HG02970 (cell line): ENCODE data around the gene SLC25A43.
"Not testable (repeated sequence)": the region's sequence is repeated elsewhere in the genome, so short reads cannot be mapped to it uniquely, and the experiment has no call there.

Experiments
- ATAC-seq: cut with Tn5 transposase; IDR thresholded peaks from one replicate; pipeline ENCODE4 v1.9.1; 2021; ENCODE audit warnings: mild to moderate bottlenecking, moderate library complexity, moderate number of reproducible peaks; ENCODE audit not compliant: unreplicated experiment, low FRiP score

Gene SLC25A43

DNA sequence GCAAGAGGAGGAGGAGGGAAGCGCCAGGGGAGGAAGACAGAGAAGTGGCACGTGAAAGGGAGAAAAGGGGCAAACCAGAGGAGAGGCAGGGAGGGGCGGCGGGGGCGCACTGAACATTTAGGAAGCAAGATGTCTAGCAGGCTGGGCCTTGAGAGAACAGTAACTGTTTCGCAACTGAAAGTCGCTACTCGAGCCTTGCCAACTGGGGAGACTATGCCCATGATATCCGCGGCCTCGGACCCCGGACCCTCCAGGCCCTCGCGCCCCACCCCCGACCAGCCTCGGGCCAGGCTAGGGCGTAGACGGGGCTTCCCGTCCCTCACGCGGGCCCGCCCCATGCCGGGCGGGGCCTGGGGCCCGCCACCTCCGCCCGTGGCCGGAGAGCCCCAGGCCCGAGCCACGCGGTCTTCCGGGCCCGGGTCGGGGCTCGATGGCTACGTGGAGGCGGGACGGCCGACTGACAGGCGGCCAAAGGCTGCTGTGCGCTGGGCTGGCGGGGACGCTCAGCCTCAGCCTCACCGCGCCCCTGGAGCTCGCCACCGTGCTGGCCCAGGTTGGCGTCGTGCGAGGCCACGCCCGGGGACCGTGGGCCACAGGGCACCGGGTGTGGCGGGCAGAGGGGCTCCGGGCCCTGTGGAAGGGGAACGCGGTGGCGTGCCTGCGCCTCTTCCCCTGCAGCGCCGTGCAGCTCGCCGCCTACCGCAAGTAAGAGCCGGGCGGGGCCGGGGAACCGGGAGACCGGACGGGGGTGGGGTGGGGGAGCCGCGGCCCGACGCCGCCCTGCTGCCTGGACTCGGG lies at the start of gene SLC25A43:
TSS of gene SLC25A43 (plus strand) at position 363 of the 798 bp plus-strand sequence. CDS start at position 431, 68 bp downstream.
- ATAC-seq = no peak

DNA sequence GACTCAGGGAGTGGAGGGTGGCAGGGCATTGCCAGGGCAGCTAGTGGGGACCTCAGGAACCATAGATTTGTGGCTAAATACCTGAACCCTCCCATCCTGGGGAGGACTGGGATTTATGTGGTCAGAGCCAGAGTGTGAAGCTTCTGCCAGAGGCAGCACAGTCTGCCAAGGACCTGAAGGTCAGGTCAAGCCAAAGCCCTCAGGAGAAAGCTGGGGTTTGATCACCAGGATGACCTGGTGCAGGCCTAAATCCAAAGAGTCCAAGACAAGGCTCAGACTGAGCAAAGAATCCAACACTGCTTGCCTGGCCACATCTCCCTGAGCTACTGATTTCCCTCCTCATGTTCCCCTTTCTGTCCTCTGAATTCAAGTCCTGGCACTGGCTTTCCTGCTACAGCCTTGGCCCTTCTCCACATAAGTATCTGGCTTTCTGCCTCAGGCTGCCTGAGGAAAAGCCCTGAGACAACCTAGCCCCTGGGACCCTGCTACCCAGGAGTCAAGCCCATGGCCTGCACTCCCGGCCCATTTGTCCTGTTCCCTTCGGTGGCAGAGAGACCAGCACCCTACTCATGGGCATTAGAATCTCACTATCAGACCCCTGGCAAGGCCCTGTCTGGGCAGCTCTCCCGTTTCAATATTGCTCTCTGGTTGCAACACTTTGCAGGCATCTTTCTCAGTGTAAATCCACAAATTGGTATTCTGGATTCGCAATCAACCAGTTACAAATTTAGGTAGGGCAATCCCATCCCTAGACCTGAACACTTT lies 39.3 kb upstream of the SLC25A43 start:
- ATAC-seq = no peak

DNA sequence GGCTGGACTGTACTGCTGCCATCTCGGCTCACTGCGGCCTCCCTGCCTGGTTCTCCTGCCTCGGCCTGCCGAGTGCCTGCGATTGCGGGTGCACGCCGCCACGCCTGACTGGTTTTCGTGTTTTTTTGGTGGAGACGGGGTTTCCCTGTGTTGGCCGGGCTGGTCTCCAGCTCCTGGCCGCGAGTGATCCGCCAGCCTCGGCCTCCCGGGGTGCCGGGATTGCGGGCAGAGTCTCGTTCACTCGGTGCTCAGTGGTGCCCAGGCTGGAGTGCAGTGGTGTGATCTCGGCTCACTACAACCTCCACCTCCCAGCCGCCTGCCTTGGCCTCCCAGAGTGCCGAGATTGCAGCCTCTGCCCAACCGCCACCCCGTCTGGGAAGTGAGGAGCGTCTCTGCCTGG lies 37.7 kb upstream of the SLC25A43 start:
- ATAC-seq = not testable (repeated sequence)

DNA sequence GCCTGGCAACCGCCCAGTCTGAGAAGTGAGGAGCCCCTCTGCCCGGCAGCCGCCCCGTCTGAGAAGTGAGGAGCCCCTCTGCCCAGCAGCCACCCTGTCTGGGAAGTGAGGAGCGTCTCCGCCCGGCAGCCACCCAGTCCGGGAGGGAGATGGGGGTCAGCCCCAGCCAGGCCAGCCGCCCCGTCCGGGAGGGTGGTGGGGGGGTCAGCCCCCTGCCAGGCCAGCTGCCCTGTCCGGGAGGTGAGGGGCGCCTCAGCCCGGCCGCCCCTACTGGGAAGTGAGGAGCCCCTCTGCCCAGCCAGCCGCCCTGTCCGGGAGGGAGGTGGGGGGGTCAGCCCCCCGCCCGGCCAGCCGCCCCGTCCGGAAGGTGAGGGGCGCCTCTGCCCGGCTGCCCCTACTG lies 37.1 kb upstream of the SLC25A43 start:
- not testable (repeated sequence) for ATAC-seq

DNA sequence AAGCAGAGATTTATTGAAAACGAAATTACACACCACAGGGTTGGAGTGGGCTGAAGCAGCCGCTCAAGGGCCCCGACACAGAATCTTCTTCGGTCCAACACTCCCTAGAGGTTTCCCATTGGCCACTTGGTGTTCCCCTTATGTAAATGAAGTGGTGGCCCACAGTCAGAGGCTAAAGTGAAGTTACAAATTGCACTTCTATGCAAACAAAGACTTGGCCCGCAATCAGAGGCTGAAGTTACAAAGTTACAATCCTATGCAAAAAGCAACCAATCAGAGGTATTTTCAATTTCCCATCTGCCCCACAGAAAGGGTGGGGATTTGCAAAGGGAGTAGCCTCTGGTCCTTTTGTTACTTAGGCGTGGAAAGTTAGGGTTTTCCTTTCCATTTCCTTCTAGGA lies 35.7 kb upstream of the SLC25A43 start:
- ATAC-seq = no peak

DNA sequence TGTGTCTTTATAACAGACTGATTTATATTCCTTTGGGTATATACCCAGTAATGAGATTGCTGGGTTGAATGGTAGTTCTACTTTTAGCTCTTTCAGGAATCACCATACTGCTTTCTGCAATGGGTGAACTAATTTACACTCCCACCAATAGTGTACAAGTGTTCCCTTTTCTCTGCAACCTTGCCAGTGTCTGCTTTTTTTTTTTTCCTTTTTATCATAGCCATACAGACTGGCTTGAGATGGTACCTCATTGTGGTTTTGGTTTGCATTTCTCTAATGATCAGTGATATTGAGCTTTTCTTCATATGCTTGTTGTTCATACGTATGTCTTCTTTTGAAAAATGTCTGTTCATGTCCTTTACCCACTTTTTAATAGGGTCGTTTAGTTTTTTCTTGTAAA lies 27.3 kb upstream of the SLC25A43 start:
- ATAC-seq = not testable (repeated sequence)

DNA sequence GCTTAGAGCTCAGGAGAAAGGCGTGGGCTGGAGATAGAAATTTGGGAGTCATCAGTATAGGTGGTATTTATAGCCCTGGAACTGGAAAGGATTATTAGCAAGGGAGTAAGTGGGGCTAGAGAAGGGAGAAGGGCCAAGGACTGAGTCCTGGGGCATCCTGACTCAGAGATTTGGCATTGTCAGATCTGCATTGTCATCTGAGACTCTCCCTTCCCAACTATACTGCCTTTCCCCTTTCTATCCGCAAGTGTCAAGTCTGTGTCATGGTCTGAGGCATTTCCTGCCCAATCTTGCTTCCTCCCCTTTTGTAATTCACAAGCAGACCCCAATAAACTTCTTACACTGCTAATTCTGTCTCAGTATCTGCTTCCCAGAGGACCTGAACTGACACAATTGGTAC lies 24.4 kb upstream of the SLC25A43 start:
- no peak for ATAC-seq

DNA sequence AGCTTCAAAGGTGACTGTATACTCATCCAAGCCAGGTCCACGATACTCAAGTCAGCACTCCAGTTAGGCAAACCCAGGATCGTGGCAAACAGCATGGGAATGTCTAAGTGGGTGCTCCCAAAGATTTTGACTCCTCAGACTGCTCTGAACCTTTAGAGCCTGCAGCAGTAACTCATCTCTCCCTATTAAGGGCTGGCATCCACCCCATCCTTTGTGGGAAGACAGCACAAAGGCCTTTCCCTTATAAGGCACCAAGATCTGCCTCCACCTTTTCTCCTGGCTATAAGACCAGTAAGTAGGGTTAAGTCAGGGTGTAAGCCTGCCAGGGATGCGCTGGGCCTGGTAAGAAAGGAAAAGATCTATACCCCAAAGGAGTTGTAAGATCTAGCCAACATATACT lies 23.6 kb upstream of the SLC25A43 start:
- no peak for ATAC-seq

DNA sequence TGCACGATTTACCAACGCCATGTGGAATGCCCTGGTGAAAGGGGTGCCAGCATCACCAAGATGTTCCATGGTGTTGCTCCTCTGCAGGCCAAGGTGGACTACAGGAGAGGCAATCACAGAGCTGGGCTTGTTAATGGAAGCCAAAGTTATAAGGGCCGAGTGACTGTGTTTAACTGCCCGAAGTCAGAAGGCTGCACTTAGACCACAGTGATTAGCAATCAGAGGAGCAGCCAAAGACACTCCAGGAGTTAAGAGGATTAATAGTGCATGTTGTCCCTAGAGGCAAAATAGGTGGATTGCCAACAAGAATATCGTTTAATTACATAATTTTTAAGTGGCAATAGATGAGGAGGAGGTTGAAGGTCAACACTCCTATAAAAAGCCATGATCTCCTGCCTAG lies 22.8 kb upstream of the SLC25A43 start:
- ATAC-seq = no peak

DNA sequence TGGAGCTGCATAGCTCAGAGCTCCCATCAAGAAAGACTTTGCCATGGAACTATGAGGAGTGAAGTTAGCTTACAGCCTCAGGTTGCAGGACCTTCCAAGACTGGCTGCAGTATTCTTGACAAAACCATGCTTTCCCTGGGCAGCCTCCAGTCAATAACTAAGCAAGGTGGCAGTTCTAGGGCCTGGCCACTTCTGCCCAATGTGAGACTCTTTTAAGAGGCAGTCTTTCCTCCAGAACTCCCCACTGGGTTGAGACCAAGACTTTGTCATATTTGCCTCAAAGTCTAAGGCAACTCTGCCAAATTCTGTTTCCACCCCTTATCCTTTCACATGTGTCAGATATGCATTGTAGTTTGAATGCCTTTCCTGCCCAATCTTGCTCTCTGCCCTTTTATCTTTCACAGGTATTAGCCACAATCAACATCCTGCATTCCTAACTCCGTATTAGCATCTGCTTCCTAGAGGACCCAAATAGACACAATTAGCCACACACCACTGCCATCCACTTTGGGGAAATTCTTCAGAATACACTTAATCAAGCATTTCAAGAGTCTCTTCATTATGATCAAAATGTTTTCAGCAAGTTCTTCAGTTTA lies 17.7 kb upstream of the SLC25A43 start:
- ATAC-seq = no peak

DNA sequence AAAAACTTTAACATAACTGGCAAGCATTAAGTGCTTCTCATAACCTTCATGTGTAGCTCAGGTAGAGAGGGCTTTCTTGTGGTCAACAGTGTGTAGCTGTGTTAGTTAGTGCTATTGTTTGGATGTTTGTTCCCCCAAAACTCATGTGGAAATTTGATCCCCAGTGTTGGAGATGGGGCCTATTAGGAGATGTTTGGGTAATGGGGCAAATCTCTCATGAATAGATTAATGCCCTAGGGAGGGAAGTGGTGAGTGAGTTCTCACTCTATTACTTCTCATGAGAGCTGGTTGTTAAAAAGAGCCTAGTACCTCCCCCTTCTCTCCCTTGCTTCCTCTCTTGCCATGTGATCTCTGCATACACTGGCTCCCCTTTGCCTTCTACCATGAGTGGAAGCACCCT lies 16.5 kb upstream of the SLC25A43 start:
- no peak for ATAC-seq

DNA sequence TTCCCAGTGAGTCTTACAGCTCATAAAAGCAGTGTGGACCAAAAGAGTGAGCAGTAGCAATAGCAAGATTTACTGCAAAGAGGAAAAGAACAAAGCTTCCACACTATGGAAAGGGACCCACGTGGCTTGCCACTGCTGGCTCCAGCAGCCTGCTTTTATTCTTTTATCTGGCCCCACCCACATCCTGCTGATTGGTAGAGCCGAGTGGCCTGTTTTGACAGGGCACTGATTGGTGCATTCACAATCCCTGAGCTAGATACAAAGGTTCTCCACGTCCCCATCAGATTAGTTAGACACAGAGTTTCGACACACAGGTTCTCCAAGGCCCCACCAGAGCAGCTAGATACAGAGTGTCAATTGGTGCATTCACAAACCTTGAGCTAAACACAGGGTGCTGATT lies 12.5 kb upstream of the SLC25A43 start:
- not testable (repeated sequence) for ATAC-seq

DNA sequence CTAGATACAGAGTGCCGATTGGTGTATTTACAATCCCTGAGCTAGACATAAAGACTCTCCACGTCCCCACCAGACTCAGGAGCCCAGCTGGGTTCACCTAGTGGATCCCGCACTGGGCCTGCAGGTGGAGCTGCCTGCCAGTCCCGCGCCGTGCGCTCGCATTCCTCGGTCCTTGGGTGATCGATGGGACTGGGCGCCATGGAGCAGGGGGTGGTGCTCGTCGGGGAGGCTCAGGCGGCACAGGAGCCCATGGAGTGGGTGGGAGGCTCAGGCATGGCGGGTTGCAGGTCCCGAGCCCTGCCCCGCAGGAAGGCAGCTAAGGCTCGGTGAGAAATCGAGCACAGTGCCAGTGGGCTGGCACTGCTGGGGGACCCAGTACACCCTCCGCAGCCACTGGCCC lies 11.7 kb upstream of the SLC25A43 start:
- not testable (repeated sequence) for ATAC-seq

DNA sequence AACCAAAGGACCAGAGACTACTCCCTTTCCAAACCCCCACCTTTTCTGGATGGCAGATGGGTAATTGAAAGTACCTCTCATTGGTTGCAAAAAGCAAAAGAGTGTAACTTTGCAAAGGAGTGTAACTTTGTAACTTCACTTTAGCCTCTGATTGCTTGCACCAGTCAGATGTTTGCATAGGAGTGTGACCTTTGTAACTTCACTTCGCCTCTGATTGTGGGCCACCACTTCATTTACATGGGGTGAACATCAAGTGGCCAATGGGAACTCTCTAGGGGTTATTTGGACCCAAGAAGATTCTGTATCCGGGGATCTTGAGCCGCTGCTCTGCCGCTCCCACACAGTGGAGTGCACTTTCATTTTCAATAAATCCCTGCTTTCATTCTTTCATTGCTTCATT lies 9.9 kb upstream of the SLC25A43 start:
- no peak for ATAC-seq

DNA sequence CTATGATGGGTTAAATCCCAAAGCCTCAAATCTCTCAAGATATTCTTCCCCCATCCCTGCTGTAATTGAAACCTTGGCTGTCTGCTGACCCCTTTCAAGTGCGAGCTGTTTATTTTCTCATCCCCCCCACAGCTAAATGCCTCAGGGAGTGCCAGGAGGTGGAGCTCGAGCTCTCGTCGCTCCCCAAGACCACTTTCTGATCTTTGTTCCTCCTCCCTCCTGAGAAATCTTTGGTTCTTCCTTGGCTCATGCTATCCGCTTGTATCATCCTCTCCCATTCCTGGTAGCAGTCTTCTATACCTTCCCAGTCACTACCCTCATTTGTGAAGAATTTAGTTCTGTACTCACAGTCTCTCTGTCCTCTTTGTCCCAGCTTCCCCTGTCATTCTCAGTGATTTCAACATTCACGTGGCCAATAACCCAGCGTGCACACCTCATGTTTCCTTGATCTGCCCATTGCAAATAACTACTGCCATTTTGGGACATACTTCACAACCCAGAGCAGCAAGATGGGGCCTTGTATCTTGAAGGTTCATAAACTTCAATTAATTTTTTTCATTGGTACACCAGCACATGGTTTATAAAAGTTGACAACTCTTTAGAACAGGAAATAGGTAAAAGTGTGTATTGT lies 9.2 kb upstream of the SLC25A43 start:
- no peak for ATAC-seq

DNA sequence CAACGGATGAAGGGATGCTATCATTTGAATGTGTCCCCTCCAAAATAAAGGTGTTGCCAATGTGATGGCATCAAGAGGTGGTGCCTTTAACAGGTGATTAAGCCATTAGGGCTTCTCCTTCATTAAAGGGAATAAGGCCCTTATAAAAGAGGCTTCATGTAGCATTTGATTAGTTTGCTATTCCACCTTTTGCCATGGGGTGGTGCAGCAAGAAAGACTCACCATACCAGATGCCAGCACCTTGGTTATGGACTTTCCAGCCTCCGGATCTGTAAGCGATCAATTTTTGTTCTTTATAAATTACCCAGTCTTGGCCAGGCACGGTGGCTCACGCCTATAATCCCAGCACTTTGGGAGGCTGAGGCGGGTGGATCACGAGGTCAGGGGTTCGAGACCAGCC lies 7.9 kb upstream of the SLC25A43 start:
- no peak for ATAC-seq

DNA sequence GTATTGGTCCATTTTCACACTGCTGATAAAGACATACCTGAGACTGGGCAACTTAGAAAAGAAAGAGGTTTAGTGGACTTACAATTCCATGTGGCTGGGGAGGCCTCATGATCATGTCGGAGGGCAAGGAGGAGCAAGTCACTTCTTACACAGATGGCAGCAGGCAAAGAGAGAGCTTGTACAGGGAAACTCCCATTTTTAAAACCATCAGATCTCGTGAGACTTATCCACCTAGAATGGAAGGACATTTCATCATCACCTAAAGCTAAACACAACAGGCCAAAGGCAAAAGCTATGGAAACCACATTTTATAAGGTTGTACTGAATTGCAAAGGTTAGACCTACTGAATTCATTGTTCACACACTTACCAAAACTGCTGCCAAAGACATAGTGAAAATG lies 6.0 kb upstream of the SLC25A43 start:
- no peak for ATAC-seq

DNA sequence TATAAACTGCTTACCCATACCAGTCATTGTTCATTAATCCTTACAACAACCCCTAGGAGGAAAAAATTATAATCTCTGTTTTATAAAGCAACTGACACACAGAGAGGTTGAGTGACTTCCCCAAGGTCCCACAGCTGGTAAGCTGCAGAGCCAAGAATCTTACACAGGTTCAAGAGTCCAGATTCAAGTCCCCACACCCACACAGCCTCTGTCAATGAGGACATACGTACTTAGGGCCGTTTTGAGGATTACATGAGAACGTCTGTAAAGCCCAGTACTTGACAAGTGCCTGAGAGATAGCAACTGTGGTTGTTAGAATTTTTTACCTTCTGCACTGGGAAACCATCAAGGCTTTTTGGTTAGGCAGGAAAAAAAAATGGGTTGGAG lies 556 bp upstream of the SLC25A43 start:
- no peak for ATAC-seq

DNA sequence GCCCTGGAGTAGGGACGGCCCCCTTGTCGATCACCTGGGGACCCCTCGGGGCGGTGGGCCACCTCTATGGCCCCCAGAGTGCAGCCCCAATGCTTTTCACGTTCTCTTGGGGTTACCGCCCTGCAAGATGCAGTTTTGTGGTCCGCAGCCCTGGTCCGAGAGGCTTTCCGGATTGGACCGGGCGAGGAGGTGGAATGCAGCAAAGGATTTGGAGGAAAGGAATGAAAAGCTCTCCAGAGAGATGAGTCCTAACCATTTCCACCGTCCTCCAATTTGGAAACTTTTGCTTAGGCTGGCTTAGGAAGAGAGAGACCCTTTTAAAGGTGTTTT lies 601 bp downstream of the SLC25A43 start:
- no peak for ATAC-seq

DNA sequence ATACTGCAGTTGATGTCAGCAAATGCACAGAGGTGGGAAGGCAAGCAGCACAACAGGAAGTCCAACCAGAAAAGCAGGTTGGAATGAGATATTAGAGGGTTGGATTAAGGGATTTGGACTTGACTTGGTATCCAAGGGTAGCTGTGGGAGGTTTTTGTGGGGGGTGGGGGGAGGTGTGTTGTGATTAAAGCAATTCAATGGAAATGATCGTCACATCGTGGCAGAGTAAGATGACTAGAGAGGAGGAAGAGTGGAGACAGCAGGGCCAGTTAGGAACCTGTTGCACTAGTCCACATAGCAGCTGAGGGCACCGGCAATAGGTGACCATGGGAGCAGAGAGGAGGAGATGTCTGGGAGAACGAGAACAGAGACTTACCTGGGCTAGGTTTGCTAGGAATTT lies 2.4 kb downstream of the SLC25A43 start:
- ATAC-seq = no peak

DNA sequence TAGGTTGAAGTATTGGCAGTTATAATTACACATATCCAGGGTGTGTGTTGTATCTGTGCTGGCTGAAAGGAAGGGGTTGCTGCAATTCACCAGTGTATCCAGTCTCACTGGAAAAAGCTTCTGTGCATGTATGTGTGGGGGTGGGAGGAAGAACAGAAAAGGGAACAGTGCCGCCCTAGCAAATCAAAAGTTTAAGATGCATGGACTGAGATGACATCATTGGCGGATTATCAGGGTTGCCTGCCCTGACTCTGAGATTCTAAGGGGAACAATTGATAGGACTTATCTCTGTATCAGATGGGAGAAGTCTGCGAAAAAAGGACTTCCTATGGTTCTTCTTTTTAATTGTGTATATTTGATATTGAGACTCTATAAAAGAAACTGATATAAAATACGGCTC lies 3.5 kb downstream of the SLC25A43 start:
- ATAC-seq = no peak
